Liver (tissue), 9 donors: ENCODE results near the gene PLCL1. TPM values are rescaled to one million over a fixed set of nuclear protein-coding genes. Genes with fewer than 3 reads are reported as not detected.

Experiments
- DNase-seq: peaks from one replicate; pipeline ENCODE4 v3.0.0-alpha.2; 2017; ENCODE audit warnings: low spot score
- H3K27ac ChIP-seq, 2 donors: one replicate each; pipeline ENCODE4 v1.7.0; 2013; ENCODE audit warnings: inconsistent platforms in 2 of 2, low read length in 2 of 2, control low read depth in 1 of 2, low read depth in 1 of 2, mild to moderate bottlenecking in 1 of 2
- H3K27me3 ChIP-seq, 4 donors: one replicate each; pipeline versions ENCODE4 v1.6.1 to v1.7.0; 2013; ENCODE audit warnings: low read length in 3 of 4, inconsistent platforms in 1 of 4, mild to moderate bottlenecking in 1 of 4, moderate library complexity in 1 of 4; ENCODE audit not compliant: control insufficient read depth in 4 of 4, insufficient read depth in 4 of 4
- H3K36me3 ChIP-seq, 4 donors: one replicate each; pipeline versions ENCODE4 v1.6.1 to v1.7.0; 2013; ENCODE audit warnings: low read length in 3 of 4, mild to moderate bottlenecking in 3 of 4, low read depth in 1 of 4, moderate library complexity in 1 of 4; ENCODE audit not compliant: control insufficient read depth in 4 of 4, insufficient read depth in 3 of 4
- H3K4me1 ChIP-seq, 4 donors: one replicate each; pipeline versions ENCODE4 v1.6.1 to v1.7.0; 2013; ENCODE audit warnings: low read length in 3 of 4, mild to moderate bottlenecking in 3 of 4, moderate library complexity in 1 of 4; ENCODE audit not compliant: control insufficient read depth in 4 of 4, insufficient read depth in 4 of 4
- H3K4me3 ChIP-seq, 3 donors: one replicate each; pipeline versions ENCODE4 v1.6.1 to v1.7.0; 2013; ENCODE audit warnings: low read length in 3 of 3, control low read depth in 1 of 3, low read depth in 1 of 3, mild to moderate bottlenecking in 1 of 3
- H3K9ac ChIP-seq, 2 donors: one replicate each; pipeline ENCODE4 v1.7.0; 2013; ENCODE audit warnings: low read length in 2 of 2, mild to moderate bottlenecking in 2 of 2, moderate library complexity in 2 of 2, control low read depth in 1 of 2, low read depth in 1 of 2
- H3K9me3 ChIP-seq, 4 donors: one replicate each; pipeline versions ENCODE4 v1.6.1 to v1.7.0; 2013; ENCODE audit warnings: low read length in 3 of 4; ENCODE audit not compliant: control insufficient read depth in 4 of 4
- EGR1 ChIP-seq, 2 donors: IDR thresholded peaks; 2 replicates each; pipeline ENCODE4 v1.6.1; 2016 to 2018; ENCODE audit warnings: antibody characterized with exemption in 2 of 2, low read depth in 2 of 2
- FOXA2 ChIP-seq: IDR thresholded peaks from 2 replicates; pipeline ENCODE4 v1.6.1; 2016; ENCODE audit warnings: antibody characterized with exemption
- GABPA ChIP-seq, 2 donors: IDR thresholded peaks in 1 of 2; conservative IDR thresholded peaks in 1 of 2; 2 replicates each; pipeline ENCODE4 v1.6.1; 2016; ENCODE audit warnings: antibody characterized with exemption in 2 of 2, mild to moderate bottlenecking in 1 of 2, moderate library complexity in 1 of 2
- HNF4A ChIP-seq, 2 donors: conservative IDR thresholded peaks; 2 replicates each; pipeline ENCODE4 v1.6.1; 2016; ENCODE audit warnings: antibody characterized with exemption in 2 of 2, mild to moderate bottlenecking in 2 of 2
- HNF4G ChIP-seq: IDR thresholded peaks from 2 replicates; pipeline ENCODE4 v1.6.1; 2016; ENCODE audit warnings: antibody characterized with exemption
- JUND ChIP-seq, 2 donors: IDR thresholded peaks; 2 replicates each; pipeline ENCODE4 v1.6.1; 2016; ENCODE audit warnings: antibody characterized with exemption in 2 of 2
- RAD21 ChIP-seq, 2 donors: IDR thresholded peaks; 2 replicates each; pipeline ENCODE4 v1.6.1; 2016; ENCODE audit warnings: antibody characterized with exemption in 2 of 2, mild to moderate bottlenecking in 2 of 2
- RXRA ChIP-seq, 2 donors: IDR thresholded peaks; 2 replicates each; pipeline ENCODE4 v1.6.1; 2017 to 2018; ENCODE audit warnings: antibody characterized with exemption in 2 of 2, mild to moderate bottlenecking in 1 of 2
- SP1 ChIP-seq: IDR thresholded peaks from 2 replicates; pipeline ENCODE4 v1.6.1; 2018; ENCODE audit warnings: antibody characterized with exemption, mild to moderate bottlenecking
- TAF1 ChIP-seq: conservative IDR thresholded peaks from 2 replicates; pipeline ENCODE4 v1.6.1; 2016; ENCODE audit warnings: antibody characterized with exemption, mild to moderate bottlenecking
- YY1 ChIP-seq: IDR thresholded peaks from 2 replicates; pipeline ENCODE4 v1.6.1; 2016; ENCODE audit warnings: antibody characterized with exemption, mild to moderate bottlenecking
- WGBS: extraction: QIAGEN DNeasy Blood & Tissue Kit; methylation state at CpG from one replicate; pipeline ENCODE4 v1.1.7; 2013; 5-methylcytosine and 5-hydroxymethylcytosine counted together
- polyA plus RNA-seq, 2 donors: library from polyadenylated mRNA; stranded (reverse) in 1 of 2; unstranded in 1 of 2; fragments of 200-250 nt in 1 of 2; fragments of >200 nt in 1 of 2; fragmentation: Nextera tagmentation in 1 of 2; extraction: Ambion mirVana in 1 of 2; gene quantifications; one replicate each; pipeline versions ENCODE4 v1.2.1 to v1.2.3, GENCODE V29; 2013 to 2015
- total RNA-seq, 2 donors: library from RNA; depleted of rRNA; stranded (reverse); fragments of >200 nt; gene quantifications; one replicate each; pipeline ENCODE4 v1.2.3, GENCODE V29; 2014
- TF ChIP-seq, protein P1 (sequence below): IDR thresholded peaks from 2 replicates; pipeline ENCODE4 v1.6.1; 2016; ENCODE audit warnings: antibody characterized with exemption
- TF ChIP-seq, protein P2 (sequence below): fragments of 150-350 bp; IDR thresholded peaks from 2 replicates; pipeline ENCODE4 v1.5.1; 2017; ENCODE audit warnings: improper control_type of control experiment, low read depth, low read length; ENCODE audit not compliant: missing input control
- TF ChIP-seq, protein P3 (sequence below): IDR thresholded peaks from 2 replicates; pipeline ENCODE4 v1.6.1; 2016; ENCODE audit warnings: antibody characterized with exemption
- TF ChIP-seq, protein P4 (sequence below): IDR thresholded peaks from 2 replicates; pipeline ENCODE4 v1.6.1; 2016; ENCODE audit warnings: antibody characterized with exemption
- TF ChIP-seq, protein P5 (sequence below): IDR thresholded peaks from 2 replicates; pipeline ENCODE4 v1.6.1; 2016; ENCODE audit warnings: antibody characterized with exemption, mild to moderate bottlenecking
- donor health status: healthy.
- donor health status: healthy.
- donor health status: healthy.
- donor health status: healthy.
- donor health status: healthy.

The PLCL1 gene
- total and polyA plus RNA-seq, 4 donors = 0.08 to 0.59 (median 0.31) TPM

DNA sequence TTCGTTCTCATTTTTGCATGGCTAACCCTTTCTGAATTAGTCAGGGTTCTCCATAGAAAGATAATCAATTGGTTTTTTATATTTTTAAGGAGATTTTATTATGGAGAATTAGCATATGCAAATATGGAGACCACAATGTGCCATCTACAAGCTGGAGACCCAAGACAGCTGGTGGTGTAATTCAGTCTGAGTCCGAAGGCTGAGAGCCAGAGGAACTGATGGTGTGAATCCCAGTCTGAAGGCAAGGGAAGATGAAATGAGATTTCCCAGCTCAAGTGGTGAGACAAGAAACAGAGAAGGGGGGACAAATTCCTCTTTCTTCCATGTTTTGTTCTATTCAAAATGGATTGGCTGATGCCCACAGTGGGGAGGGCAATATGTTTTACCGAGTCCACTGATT lies 80.7 kb downstream of the PLCL1 start (continued):
- TF ChIP-seq RAD21 (IDR thresholded peaks at IDR 0.05) (no peak), HNF4G (no peak)

DNA sequence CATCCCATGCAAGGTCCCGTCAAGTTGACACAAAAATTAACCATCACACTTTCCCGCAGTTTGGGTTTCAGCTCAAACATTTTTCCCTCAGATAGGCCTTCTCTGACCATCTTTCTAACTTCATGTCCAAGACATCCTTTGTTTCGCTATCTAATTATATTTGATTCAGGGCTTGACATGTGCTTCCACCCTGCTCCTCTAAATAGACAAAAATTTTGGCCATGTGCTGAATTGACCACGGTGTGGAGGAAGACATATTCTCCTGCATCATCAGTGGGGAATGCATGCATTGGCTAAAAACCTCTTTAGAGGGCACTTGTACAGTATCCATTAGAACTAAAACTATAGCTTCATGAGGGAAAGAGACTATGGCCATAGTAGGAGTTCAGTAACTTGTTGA lies 81.2 kb downstream of the PLCL1 start:
- DNase-seq = no peak
- H3K9me3 ChIP-seq = no peaks in the 10 kb centered on the region
- no peaks in the 10 kb centered on the region for H3K4me1 ChIP-seq
- no peaks in the 10 kb centered on the region for H3K27me3 ChIP-seq
- 88% methylated on average over 4 of the region's 4 CpGs for WGBS
- no peak overlapping the region for H3K9ac ChIP-seq
- no peaks in the 10 kb centered on the region for H3K36me3 ChIP-seq
- H3K4me3 ChIP-seq = no peak overlapping the region
- H3K27ac ChIP-seq = no peak overlapping the region
- TF ChIP-seq TAF1 = no peak
- TF ChIP-seq HNF4G = no peak
- no peak for TF ChIP-seq GABPA (IDR thresholded peaks at IDR 0.05 in 1 of 2, conservative IDR thresholded peaks at IDR 0.05 in 1 of 2)
- TF ChIP-seq, protein P1, sequence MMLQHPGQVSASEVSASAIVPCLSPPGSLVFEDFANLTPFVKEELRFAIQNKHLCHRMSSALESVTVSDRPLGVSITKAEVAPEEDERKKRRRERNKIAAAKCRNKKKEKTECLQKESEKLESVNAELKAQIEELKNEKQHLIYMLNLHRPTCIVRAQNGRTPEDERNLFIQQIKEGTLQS = no peak
- TF ChIP-seq, protein P2, sequence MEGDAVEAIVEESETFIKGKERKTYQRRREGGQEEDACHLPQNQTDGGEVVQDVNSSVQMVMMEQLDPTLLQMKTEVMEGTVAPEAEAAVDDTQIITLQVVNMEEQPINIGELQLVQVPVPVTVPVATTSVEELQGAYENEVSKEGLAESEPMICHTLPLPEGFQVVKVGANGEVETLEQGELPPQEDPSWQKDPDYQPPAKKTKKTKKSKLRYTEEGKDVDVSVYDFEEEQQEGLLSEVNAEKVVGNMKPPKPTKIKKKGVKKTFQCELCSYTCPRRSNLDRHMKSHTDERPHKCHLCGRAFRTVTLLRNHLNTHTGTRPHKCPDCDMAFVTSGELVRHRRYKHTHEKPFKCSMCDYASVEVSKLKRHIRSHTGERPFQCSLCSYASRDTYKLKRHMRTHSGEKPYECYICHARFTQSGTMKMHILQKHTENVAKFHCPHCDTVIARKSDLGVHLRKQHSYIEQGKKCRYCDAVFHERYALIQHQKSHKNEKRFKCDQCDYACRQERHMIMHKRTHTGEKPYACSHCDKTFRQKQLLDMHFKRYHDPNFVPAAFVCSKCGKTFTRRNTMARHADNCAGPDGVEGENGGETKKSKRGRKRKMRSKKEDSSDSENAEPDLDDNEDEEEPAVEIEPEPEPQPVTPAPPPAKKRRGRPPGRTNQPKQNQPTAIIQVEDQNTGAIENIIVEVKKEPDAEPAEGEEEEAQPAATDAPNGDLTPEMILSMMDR = no peak
- no peak for TF ChIP-seq YY1
- no peak for TF ChIP-seq RAD21 (IDR thresholded peaks at IDR 0.05)
- TF ChIP-seq HNF4A (conservative IDR thresholded peaks at IDR 0.05) = no peak
- TF ChIP-seq, protein P3, sequence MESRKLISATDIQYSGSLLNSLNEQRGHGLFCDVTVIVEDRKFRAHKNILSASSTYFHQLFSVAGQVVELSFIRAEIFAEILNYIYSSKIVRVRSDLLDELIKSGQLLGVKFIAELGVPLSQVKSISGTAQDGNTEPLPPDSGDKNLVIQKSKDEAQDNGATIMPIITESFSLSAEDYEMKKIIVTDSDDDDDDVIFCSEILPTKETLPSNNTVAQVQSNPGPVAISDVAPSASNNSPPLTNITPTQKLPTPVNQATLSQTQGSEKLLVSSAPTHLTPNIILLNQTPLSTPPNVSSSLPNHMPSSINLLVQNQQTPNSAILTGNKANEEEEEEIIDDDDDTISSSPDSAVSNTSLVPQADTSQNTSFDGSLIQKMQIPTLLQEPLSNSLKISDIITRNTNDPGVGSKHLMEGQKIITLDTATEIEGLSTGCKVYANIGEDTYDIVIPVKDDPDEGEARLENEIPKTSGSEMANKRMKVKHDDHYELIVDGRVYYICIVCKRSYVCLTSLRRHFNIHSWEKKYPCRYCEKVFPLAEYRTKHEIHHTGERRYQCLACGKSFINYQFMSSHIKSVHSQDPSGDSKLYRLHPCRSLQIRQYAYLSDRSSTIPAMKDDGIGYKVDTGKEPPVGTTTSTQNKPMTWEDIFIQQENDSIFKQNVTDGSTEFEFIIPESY = no peak
- TF ChIP-seq, protein P4, sequence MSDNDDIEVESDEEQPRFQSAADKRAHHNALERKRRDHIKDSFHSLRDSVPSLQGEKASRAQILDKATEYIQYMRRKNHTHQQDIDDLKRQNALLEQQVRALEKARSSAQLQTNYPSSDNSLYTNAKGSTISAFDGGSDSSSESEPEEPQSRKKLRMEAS = no peak
- no peak for TF ChIP-seq EGR1 (IDR thresholded peaks at IDR 0.05; ENCODE audit: low read depth in 2 of 2)
- TF ChIP-seq JUND (IDR thresholded peaks at IDR 0.05) = no peak
- TF ChIP-seq SP1 = no peak
- TF ChIP-seq, protein P5, sequence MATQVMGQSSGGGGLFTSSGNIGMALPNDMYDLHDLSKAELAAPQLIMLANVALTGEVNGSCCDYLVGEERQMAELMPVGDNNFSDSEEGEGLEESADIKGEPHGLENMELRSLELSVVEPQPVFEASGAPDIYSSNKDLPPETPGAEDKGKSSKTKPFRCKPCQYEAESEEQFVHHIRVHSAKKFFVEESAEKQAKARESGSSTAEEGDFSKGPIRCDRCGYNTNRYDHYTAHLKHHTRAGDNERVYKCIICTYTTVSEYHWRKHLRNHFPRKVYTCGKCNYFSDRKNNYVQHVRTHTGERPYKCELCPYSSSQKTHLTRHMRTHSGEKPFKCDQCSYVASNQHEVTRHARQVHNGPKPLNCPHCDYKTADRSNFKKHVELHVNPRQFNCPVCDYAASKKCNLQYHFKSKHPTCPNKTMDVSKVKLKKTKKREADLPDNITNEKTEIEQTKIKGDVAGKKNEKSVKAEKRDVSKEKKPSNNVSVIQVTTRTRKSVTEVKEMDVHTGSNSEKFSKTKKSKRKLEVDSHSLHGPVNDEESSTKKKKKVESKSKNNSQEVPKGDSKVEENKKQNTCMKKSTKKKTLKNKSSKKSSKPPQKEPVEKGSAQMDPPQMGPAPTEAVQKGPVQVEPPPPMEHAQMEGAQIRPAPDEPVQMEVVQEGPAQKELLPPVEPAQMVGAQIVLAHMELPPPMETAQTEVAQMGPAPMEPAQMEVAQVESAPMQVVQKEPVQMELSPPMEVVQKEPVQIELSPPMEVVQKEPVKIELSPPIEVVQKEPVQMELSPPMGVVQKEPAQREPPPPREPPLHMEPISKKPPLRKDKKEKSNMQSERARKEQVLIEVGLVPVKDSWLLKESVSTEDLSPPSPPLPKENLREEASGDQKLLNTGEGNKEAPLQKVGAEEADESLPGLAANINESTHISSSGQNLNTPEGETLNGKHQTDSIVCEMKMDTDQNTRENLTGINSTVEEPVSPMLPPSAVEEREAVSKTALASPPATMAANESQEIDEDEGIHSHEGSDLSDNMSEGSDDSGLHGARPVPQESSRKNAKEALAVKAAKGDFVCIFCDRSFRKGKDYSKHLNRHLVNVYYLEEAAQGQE = no peak
- no peak for TF ChIP-seq FOXA2
- no peak for TF ChIP-seq RXRA (IDR thresholded peaks at IDR 0.05)
